ENCODE results near the gene ZC3H6. TPM values are rescaled to one million over a fixed set of nuclear protein-coding genes. Genes with fewer than 3 reads are reported as not detected.

The ZC3H6 gene
- polyA plus RNA-seq, 1 of the 3 experiments (the other 2 are of a cell fraction) = 0.71 TPM

- TF ChIP-seq POLR2AphosphoS5 (IDR thresholded peaks at IDR 0.05; ENCODE audit: low read depth, low read length) = no peak
- no peak for TF ChIP-seq YY1 (IDR thresholded peaks at IDR 0.05; ENCODE audit: low read depth)
- TF ChIP-seq MEF2A (IDR thresholded peaks at IDR 0.05; ENCODE audit: borderline replicate concordance, low read depth) = no peak
- TF ChIP-seq RFX5 (IDR thresholded peaks at IDR 0.05; ENCODE audit: low read length) = no peak
Measured at GRCh38 chr2:112310906-112311305, 35.5 kb downstream of the ZC3H6 start (continued).

DNA sequence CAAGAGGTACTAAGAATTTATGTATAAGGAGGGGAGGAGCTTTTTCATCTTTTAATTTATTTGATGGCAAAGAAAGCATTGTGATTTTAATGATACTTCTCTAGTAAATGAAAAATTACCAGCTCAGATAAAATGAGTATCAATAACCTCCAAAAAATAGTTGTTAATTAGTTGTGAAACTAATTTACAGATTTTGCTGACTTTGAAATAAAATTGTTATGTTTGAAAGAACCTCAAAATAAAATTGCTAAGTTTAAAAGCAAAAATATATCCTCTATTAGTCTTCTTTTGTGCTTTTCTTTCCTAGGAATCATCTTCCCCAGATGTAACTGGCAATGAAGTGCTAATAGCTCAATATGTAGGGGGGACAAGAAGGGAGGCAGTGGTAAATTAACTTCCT lies 36.5 kb downstream of the ZC3H6 start:
- TF ChIP-seq TAF1 (IDR thresholded peaks at IDR 0.05; ENCODE audit: borderline replicate concordance, low read depth, low read length) (no peak), TCF12 (IDR thresholded peaks at IDR 0.05) (no peak), ELF1 (IDR thresholded peaks at IDR 0.05) (no peak), CHD2 (IDR thresholded peaks at IDR 0.05; ENCODE audit: low read length, partially characterized antibody) (no peak), RCOR1 (IDR thresholded peaks at IDR 0.05; ENCODE audit: low read length) (no peak), GABPA (IDR thresholded peaks at IDR 0.05; ENCODE audit: low read depth) (no peak), NRF1 (IDR thresholded peaks at IDR 0.05; ENCODE audit: low read depth, low read length) (no peak), RFX5 (IDR thresholded peaks at IDR 0.05; ENCODE audit: low read length) (no peak), CTCF (IDR thresholded peaks at IDR 0.05) (no peak), GATA2 (CRISPR knock-in tag; IDR thresholded peaks at IDR 0.05) (no peak), EP300 (IDR thresholded peaks at IDR 0.05; ENCODE audit: borderline replicate concordance in 1 of 2, low read depth in 1 of 2, low read length in 1 of 2) (no peak), FOXJ3 (CRISPR knock-in tag; IDR thresholded peaks at IDR 0.05) (no peak), TEAD4 (IDR thresholded peaks at IDR 0.05; ENCODE audit: borderline replicate concordance, insufficient read depth) (no peak), RAD21 (IDR thresholded peaks at IDR 0.05; ENCODE audit: low read length) (no peak), IRF3 (IDR thresholded peaks at IDR 0.05; ENCODE audit: low read depth, low read length) (no peak)
- TF ChIP-seq, protein P1, sequence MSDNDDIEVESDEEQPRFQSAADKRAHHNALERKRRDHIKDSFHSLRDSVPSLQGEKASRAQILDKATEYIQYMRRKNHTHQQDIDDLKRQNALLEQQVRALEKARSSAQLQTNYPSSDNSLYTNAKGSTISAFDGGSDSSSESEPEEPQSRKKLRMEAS (IDR thresholded peaks at IDR 0.05; ENCODE audit: low read depth) = no peak
- Histone ChIP-seq H3K27me3 (ENCODE audit: insufficient read depth) (no peaks in the 10 kb centered on the region), H3F3A (replicated peaks; ENCODE audit: insufficient read depth) (no peaks in the 10 kb centered on the region), H3K79me2 (ENCODE audit: insufficient read depth) (no peaks in the 10 kb centered on the region), H3K4me2 (no peak overlapping the region), H3K9ac (no peak overlapping the region), H4K20me1 (ENCODE audit: insufficient read depth) (no peaks in the 10 kb centered on the region), H3K4me3 (ENCODE audit: low read depth in 2 of 2, low read length in 1 of 2) (no peak overlapping the region), H3K27ac (ENCODE audit: low read depth in 2 of 2, low read length in 1 of 2) (no peak overlapping the region), H3K9me3 (no peaks in the 10 kb centered on the region), H3K9me2 (no peaks in the 10 kb centered on the region), H2AFZ (ENCODE audit: low read depth) (no peak overlapping the region), H3K36me3 (replicated peaks in 1 of 2; ENCODE audit: control insufficient read depth in 1 of 2, insufficient read depth in 2 of 2, low read length in 1 of 2) (peaks cover 28 to 37% of the 10 kb centered on the region in 2 experiments), H3K4me1 (ENCODE audit: control insufficient read depth in 1 of 2, insufficient read depth in 2 of 2, low read depth in 1 of 2, low read length in 1 of 2) (no peaks in the 10 kb centered on the region; a peak in 2 of 4 replicates)
- CTCF ChIA-PET = no interaction called here
- no peak for DNase-seq
- POLR2A ChIA-PET = no interaction called here
